NCI-H526 (cell line): ENCODE measurements around the gene PER2.
A peak's percentile ranks its signal among the peaks of the same experiment; 100 is the strongest.

Source experiments
- DNase-seq, 2 experiments: peaks; one replicate each; lab custom pipeline; 2025; lab: John Stamatoyannopoulos, UW

PER2 gene

DNA sequence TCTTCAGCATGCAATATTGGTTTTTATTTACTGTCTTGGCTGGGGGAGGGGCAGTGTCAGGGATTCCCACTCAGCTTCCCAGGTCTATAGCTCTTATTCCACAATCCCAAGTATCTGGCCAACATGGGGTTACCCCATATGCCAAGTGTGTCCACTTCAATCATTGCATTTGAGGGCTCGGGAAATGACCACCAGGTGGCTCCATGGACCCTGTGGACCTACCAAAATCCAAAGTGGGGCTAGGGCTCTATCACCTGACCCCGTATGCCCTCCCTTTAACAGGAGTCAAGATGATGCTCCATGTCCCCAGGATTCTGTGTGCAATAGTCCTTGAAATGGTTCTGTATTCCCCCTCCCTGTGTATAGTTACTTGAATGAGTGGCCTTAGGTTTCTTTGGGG, 19.8 kb upstream of the PER2 start:
- DNase-seq: peak in 1 of 2 experiments; percentile 20

DNA sequence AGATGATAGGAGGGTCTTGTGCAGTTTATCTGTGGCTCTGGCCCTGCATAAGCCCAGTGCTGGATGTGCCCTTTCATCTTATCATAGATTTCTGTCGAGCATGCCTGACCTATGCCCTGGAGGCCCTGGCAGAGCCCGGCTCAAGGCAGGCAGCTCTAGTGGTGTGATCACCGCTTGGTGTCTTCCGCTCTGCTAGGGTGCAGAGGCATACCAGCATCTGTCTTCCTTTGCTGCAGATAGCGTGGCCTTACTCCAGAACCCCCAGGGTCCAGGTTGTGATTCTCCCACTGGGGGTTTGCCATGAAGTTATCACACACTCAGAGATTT, 18.2 kb upstream of the PER2 start:
- DNase-seq: no peak

- DNase-seq: no peak
Measured at GRCh38 chr2:238305965-238306671, 17.7 kb upstream of the PER2 start.

DNA sequence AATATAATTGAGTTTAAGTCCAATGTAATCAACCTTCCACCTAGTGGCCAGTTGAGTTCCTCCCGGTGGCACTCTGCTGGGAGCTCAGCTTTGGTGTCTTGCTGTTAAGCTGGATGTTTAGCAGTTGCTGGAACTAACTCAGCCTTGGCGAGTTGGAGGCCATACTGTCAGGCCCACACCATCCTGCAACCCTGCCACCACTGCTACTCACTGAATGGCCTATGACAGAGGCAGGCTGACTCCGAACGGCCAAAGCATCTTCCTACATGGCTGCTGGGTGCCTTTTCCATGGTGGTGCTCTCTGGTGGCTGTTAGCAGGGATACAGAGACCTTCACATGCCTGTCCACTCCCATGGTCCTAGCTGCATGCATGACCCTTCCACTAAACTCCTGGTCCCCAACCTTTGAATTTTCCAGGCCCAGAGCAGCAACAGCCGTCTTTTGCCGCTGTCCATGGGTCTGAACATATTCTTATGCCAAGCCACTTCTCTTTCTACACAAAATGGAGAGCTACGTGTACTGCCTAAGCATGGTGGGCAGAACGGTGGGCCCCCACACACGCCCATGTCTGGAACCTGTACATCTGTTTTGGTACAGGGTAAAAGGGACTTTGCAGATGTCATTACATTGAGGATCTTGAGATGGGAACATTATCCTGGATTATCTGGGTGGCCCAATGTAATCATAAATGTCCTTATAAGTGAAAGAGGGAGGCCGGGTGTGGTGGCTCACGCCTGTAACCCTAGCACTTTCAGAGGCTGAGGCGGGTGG, 16.9 kb upstream of the PER2 start:
- DNase-seq: no peak

GRCh38 chr2:238304116-238304515, 15.7 kb upstream of the PER2 start:
- DNase-seq: no peak

GRCh38 chr2:238302751-238303150, 14.3 kb upstream of the PER2 start:
- no peak for DNase-seq

- DNase-seq: no peak
Measured at GRCh38 chr2:238302087-238302486, 13.7 kb upstream of the PER2 start.

DNA sequence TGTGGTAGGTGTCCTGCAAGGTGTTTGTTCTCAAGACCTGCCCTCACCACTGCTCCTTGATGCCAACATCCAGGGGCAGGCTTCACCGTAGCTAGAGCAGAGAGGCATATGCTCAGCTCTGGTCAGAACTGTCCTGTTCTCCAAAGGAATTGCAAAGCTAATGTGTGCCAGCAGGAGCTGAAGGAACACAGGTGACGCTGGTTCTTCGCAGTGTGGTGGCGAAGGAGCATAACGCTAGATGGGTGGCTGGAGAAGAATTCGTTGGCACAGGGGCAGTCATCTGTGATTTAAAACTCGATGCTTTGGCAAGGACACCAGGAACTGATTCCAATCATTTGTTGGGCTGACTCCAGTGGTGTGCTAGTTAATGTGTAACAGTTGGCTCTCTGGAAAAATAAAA, 11.4 kb upstream of the PER2 start:
- DNase-seq: no peak

- DNase-seq: no peak
Measured at GRCh38 chr2:238296638-238297457, 8.4 kb upstream of the PER2 start.

- DNase-seq: no peak
Measured at GRCh38 chr2:238295144-238296112, 7.0 kb upstream of the PER2 start.

DNA sequence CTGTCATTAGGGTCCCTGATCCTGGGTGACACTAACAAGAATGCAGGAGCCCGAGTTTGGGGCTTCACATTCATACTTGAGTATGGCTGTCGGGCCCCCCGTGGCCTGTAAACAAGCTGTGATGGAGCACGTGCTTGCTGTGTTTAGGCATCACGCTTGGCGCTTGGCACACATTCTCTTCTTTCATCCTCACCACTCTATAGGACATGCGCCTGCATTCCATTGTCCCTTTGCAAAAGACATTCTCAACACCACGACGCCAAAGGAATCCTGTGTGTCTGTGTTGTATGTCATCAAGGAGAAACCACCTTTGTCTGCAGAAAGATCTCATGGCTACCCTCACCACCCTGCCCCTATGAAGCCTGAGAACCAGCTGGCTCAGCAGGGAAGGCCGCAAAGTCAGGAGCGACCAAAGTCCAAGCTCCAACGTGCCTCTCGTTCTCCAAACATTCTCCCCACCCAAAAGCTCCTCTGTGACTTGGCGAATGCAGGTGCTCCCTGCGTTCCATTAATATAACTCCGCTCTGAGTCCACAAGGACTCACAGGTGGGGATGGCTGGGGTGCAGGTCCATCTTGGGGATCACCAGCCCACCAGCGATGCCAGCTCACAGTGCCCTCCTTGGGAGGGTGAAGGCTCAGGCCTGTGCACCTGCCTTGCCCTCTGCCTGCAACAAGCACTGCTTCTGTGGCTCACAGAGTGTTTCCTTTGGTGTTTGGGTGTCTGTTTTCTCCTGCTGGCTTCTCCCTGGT, 6.2 kb upstream of the PER2 start:
- DNase-seq: peak in 1 of 2 experiments; percentile 47

GRCh38 chr2:238294046-238294392, 5.6 kb upstream of the PER2 start:
- no peak for DNase-seq

DNA sequence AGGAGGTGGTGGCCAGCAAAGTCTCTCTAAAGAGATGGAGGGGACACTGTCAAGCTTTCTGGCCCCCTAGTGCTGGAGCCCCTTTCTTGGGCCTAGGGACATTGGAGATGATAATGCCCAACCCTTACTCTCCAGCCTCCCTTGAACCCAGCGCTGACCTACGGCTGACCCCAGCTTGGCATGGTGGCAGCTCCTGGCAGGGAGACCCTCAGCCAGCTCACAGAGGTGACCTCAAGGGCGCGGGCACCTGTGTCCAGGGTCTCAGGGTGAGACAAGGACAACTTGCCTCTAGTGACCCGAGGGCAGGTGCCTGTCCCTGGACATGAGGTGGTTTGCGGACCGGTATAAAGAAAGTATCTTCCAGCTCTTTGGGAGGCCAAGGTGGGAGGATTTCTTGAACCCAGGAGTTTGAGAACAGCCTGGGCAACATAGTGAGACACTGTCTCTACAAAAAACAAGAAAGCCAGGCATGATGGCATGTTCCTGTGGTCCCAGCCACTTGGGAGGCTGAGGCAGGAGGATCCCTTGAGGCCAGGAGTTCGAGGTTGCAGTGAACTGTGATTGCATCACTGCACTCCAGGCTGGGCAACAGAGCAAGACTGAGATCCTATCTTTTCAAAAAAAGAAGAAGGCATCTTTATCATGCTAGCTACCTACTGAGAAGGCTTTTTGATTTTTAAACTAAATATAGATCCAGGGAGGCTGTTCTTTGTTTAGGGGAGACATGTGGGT, 3.3 kb upstream of the PER2 start:
- DNase-seq: no peak

GRCh38 chr2:238290715-238291549, 2.5 kb upstream of the PER2 start:
- DNase-seq: no peak

DNA sequence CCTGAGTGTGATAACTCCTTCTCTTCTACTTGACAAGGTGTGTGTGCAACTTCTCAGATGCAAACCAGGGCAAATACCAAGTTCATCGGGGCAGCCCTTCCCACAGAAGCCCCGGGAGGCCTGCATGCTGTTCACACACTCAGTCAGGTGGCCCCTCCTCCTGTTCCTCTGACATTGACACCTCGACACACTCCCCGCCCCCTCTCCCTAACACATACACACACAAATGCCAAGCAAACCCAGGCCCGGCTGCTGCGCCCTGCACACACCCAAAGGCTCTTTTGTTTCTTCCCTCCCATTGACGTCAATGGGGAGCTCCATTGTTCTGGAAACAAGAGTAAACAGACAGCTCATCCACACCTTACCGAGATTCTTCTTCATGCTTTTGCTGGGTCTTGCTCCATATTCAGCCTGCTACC, 1.7 kb upstream of the PER2 start:
- DNase-seq: peak; percentile 84 to 92

- DNase-seq: peak in 1 of 2 experiments; percentile 49
Measured at GRCh38 chr2:238289574-238289973, 1.2 kb upstream of the PER2 start.

GRCh38 chr2:238288650-238289573, 502 bp upstream of the PER2 start:
- DNase-seq: peak; percentile 99 to 100
